Activated CD4-positive, alpha-beta T cell treated with anti-CD3 and anti-CD28 coated beads for 4 hours (primary cell): ENCODE measurements around the gene RHBDL3.
"Not testable (repeated sequence)": the region's sequence is repeated elsewhere in the genome, so short reads cannot be mapped to it uniquely, and the experiment has no call there.

Source experiments
- DNase-seq, 2 donors: peaks; one replicate each; pipeline ENCODE4 v3.0.0-alpha.2; 2020

Gene RHBDL3

GRCh38 chr17:32265192-32265923 lies at the start of gene RHBDL3:
Gene RHBDL3, plus strand, starts transcription at chr17:32265832. Its CDS starts 358 bp downstream, at chr17:32266190.
- DNase-seq: peak; percentile 22 to 30

GRCh38 chr17:32222621-32223020 lies 43.0 kb upstream of the RHBDL3 start:
- DNase-seq: no peak

- no peak for DNase-seq
Observed at GRCh38 chr17:32223703-32224102, 41.9 kb upstream of the RHBDL3 start.

GRCh38 chr17:32226886-32227285 lies 38.7 kb upstream of the RHBDL3 start:
- no peak for DNase-seq

GRCh38 chr17:32227910-32228309 lies 37.7 kb upstream of the RHBDL3 start:
- no peak for DNase-seq

- DNase-seq: no peak
Observed at GRCh38 chr17:32235588-32235987, 30.0 kb upstream of the RHBDL3 start.

GRCh38 chr17:32239456-32239855 lies 26.2 kb upstream of the RHBDL3 start:
- DNase-seq: no peak

- no peak for DNase-seq
Observed at GRCh38 chr17:32240750-32241149, 24.9 kb upstream of the RHBDL3 start.

GRCh38 chr17:32241640-32242039 lies 24.0 kb upstream of the RHBDL3 start:
- DNase-seq: no peak

GRCh38 chr17:32249475-32249874 lies 16.2 kb upstream of the RHBDL3 start:
- no peak for DNase-seq

GRCh38 chr17:32253117-32253611 lies 12.5 kb upstream of the RHBDL3 start:
- DNase-seq: peak; percentile 38 to 59

- no peak for DNase-seq
Observed at GRCh38 chr17:32256012-32256700, 9.5 kb upstream of the RHBDL3 start.

- no peak for DNase-seq
Observed at GRCh38 chr17:32256701-32257019, 9.0 kb upstream of the RHBDL3 start.

GRCh38 chr17:32258383-32259140 lies 7.1 kb upstream of the RHBDL3 start:
- DNase-seq: no peak

- DNase-seq: no peak
Observed at GRCh38 chr17:32259586-32259985, 6.0 kb upstream of the RHBDL3 start.

GRCh38 chr17:32261417-32261736 lies 4.3 kb upstream of the RHBDL3 start:
- no peak for DNase-seq

- no peak for DNase-seq
Observed at GRCh38 chr17:32261936-32262510, 3.6 kb upstream of the RHBDL3 start.

- DNase-seq: not testable (repeated sequence)
Observed at GRCh38 chr17:32263515-32263914, 2.1 kb upstream of the RHBDL3 start.

GRCh38 chr17:32264140-32264799 lies 1.4 kb upstream of the RHBDL3 start:
- DNase-seq: no peak

- no peak for DNase-seq
Observed at GRCh38 chr17:32264823-32265191, 825 bp upstream of the RHBDL3 start.

GRCh38 chr17:32266051-32266388 lies 388 bp downstream of the RHBDL3 start:
- DNase-seq: no peak

GRCh38 chr17:32266389-32267301 lies 1.0 kb downstream of the RHBDL3 start:
- DNase-seq: peak; percentile 8 to 16
